Neural crest cell (in vitro differentiated cells): ENCODE measurements around the gene STIM2. TPM values are rescaled to one million over a fixed set of nuclear protein-coding genes. Genes with fewer than 3 reads are reported as not detected.

Experiments used
- DNase-seq: peaks from one replicate; pipeline ENCODE4 v3.0.0; 2021; ENCODE audit warnings: low read depth, mixed read lengths, low spot score
- H3K27ac Mint-ChIP-seq: one replicate; pipeline ENCODE4 v1.8.0; 2021; ENCODE audit warnings: mild to moderate bottlenecking, mixed read lengths; ENCODE audit not compliant: unreplicated experiment
- H3K27me3 Mint-ChIP-seq: 2 replicates; pipeline ENCODE4 v1.8.0; 2021; ENCODE audit warnings: low read depth, mild to moderate bottlenecking, mixed read lengths
- H3K36me3 Mint-ChIP-seq: 2 replicates; pipeline ENCODE4 v1.8.0; 2021; ENCODE audit warnings: low read depth, mild to moderate bottlenecking, mixed read lengths
- H3K4me1 Mint-ChIP-seq: 2 replicates; pipeline ENCODE4 v1.8.0; 2021; ENCODE audit warnings: mixed read lengths
- H3K4me3 Mint-ChIP-seq: one replicate; pipeline ENCODE4 v1.8.0; 2021; ENCODE audit warnings: mild to moderate bottlenecking, mixed read lengths
- H3K9me3 Mint-ChIP-seq: 2 replicates; pipeline ENCODE4 v1.8.0; 2021; ENCODE audit warnings: mixed read lengths
- total RNA-seq: library from RNA; stranded (reverse); gene quantifications from 2 replicates; pipeline ENCODE4 v1.2.1, GENCODE V29; 2021
- TF ChIP-seq, protein P1 (sequence below): fragments of 200-600 bp; sonication (generic); conservative IDR thresholded peaks from 2 replicates; pipeline ENCODE4 v1.5.0; 2021; ENCODE audit warnings: antibody characterized with exemption, mild to moderate bottlenecking

STIM2 gene
- total RNA-seq, 1 donor from 2014 or later, result 30.5 TPM

DNA sequence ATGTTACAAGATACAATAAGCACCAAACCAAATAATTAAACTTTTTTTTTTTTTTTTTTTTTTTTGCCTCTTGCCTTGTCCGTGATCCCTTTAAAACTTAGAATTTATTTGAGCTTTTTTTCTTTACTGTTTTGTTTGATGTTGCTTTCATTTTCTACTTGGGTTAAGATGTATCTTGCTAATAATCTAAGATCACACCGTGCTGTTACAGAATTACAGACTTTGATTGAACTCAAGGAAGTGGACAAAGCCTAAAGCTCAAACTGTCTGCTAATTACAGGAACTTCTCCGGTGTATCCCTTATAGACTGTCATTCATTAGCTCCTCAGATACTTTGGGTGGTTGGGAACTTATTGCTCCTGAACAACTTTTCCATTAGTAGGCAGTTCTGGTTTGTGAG is 26.5 kb downstream of the STIM2 start:
- TF ChIP-seq, protein P1, sequence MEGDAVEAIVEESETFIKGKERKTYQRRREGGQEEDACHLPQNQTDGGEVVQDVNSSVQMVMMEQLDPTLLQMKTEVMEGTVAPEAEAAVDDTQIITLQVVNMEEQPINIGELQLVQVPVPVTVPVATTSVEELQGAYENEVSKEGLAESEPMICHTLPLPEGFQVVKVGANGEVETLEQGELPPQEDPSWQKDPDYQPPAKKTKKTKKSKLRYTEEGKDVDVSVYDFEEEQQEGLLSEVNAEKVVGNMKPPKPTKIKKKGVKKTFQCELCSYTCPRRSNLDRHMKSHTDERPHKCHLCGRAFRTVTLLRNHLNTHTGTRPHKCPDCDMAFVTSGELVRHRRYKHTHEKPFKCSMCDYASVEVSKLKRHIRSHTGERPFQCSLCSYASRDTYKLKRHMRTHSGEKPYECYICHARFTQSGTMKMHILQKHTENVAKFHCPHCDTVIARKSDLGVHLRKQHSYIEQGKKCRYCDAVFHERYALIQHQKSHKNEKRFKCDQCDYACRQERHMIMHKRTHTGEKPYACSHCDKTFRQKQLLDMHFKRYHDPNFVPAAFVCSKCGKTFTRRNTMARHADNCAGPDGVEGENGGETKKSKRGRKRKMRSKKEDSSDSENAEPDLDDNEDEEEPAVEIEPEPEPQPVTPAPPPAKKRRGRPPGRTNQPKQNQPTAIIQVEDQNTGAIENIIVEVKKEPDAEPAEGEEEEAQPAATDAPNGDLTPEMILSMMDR, result no peak
- peaks cover 22% of the 10 kb centered on the region for H3K36me3 Mint-ChIP-seq
- H3K4me1 Mint-ChIP-seq, result peaks cover 7% of the 10 kb centered on the region
- no peak overlapping the region for H3K27ac Mint-ChIP-seq
- DNase-seq, result no peak
- no peaks in the 10 kb centered on the region for H3K27me3 Mint-ChIP-seq
- peaks cover 9% of the 10 kb centered on the region for H3K9me3 Mint-ChIP-seq
- no peak overlapping the region for H3K4me3 Mint-ChIP-seq

DNA sequence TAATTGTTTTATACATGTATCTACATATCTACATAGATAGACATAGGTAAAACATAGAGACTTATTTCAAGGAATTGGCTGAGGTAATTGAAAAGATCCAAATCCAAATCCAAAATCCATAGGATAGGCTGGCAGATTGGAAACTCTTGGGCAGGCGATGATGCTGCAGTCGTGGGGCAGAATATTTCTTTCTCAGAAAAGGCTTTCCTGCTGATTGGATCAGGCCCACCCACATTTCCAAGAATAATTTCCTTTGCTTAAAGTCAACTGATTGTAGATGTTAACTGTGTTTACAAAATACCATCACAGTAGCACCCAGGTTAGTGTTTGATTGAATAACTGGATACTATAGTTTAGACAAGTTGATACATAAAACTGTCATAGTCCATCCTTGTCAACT is 27.2 kb downstream of the STIM2 start:
- H3K4me3 Mint-ChIP-seq, result no peak overlapping the region
- no peak for DNase-seq
- H3K27me3 Mint-ChIP-seq, result no peaks in the 10 kb centered on the region
- TF ChIP-seq, protein P1, result no peak
- no peak overlapping the region for H3K27ac Mint-ChIP-seq
- H3K36me3 Mint-ChIP-seq, result peaks cover 23% of the 10 kb centered on the region
- peaks cover 9% of the 10 kb centered on the region for H3K9me3 Mint-ChIP-seq
- H3K4me1 Mint-ChIP-seq, result peaks cover 7% of the 10 kb centered on the region

DNA sequence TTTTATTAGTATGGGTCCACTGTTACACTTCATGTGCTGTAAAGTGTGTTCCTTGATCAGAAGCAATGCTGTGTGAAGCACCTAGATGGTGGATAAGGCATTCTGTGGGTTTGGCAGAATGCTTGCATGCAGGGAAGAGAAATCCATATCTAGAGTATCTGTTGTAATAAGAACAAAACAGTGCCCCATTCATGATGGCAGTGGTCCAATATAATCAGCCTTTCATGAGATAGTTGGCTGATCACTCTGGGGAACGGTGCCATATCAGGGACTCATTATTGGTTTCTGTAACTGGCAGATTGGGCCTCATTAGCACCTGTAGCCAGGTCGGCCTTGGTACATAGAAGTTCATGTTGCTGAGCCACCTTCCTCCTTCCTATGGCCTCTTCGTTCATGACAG is 28.7 kb downstream of the STIM2 start:
- Mint-ChIP-seq H3K27me3 (no peaks in the 10 kb centered on the region), H3K4me3 (no peak overlapping the region), H3K27ac (no peak overlapping the region), H3K36me3 (peaks cover 23% of the 10 kb centered on the region), H3K4me1 (peaks cover 6% of the 10 kb centered on the region), H3K9me3 (peaks cover 9% of the 10 kb centered on the region)
- no peak for DNase-seq
- TF ChIP-seq, protein P1, result no peak

DNA sequence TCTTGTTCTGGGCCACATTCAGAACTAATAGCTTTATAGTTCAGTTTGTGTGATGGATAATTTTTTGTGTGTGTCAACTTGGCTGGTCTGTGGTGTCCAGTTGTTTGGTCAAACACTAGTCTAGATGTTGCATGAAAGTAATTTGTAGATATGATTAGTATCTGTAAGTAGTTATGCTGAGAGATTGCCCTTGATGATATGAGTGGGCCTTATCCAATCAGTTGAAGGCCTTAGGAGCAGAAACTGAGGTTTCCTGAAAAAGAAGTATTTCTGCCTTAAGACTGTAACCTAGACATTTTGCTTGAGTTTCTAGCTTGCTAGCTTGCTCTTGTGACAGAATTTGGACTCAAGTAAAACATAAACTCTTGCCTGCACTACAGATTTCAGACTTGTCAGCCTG is 30.4 kb downstream of the STIM2 start:
- no peak overlapping the region for H3K27ac Mint-ChIP-seq
- H3K9me3 Mint-ChIP-seq, result peaks cover 9% of the 10 kb centered on the region
- H3K4me1 Mint-ChIP-seq, result peaks cover 3% of the 10 kb centered on the region
- H3K36me3 Mint-ChIP-seq, result peaks cover 23% of the 10 kb centered on the region
- no peaks in the 10 kb centered on the region for H3K27me3 Mint-ChIP-seq
- H3K4me3 Mint-ChIP-seq, result no peak overlapping the region
- TF ChIP-seq, protein P1, result no peak
- no peak for DNase-seq

DNA sequence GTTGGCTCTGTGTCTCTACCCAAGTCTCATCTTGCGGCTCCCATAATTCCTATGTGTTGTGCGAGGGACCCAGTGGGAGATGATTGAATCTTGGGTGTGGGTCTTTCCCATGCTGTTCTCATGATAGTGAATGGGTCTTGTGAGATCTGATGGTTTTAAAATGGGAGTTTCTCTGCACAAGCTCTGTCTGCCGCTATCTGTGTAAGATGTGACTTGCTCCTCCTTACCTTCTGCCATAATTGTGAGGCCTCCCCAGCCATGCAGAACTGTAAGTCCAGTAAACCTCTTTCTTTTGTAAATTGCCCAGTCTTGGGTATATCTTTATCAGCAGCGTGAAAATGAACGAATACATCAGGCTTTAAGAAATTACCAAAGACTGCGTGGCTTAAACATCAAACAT is 31.2 kb downstream of the STIM2 start:
- H3K36me3 Mint-ChIP-seq, result peaks cover 20% of the 10 kb centered on the region
- H3K4me3 Mint-ChIP-seq, result no peak overlapping the region
- no peak overlapping the region for H3K27ac Mint-ChIP-seq
- peaks cover 10% of the 10 kb centered on the region for H3K4me1 Mint-ChIP-seq
- TF ChIP-seq, protein P1, result no peak
- peaks cover 16% of the 10 kb centered on the region for H3K9me3 Mint-ChIP-seq
- no peak for DNase-seq
- no peaks in the 10 kb centered on the region for H3K27me3 Mint-ChIP-seq
